SK-N-SH treated with all-trans-retinoic acid at 6 μM for 48 hours (cell line): ENCODE measurements around the gene IFT81.

ENCODE experiments used
- ATAC-seq: fragments of 200-7000 bp; cut with Tn5 transposase; 3 replicates; pipeline ENCODE4 v1.9.1; 2020; ENCODE audit warnings: mild to moderate bottlenecking, moderate library complexity
- BACH2 ChIP-seq: fragments of 250-450 bp; sonication (Bioruptor Pico); IDR thresholded peaks from 2 replicates; pipeline ENCODE4 v1.9.0; 2021; ENCODE audit warnings: mild to moderate bottlenecking, borderline replicate concordance
- CSDC2 ChIP-seq: fragments of 250-450 bp; sonication (Bioruptor Pico); IDR thresholded peaks from 2 replicates; pipeline ENCODE4 v1.5.0; 2020; ENCODE audit warnings: mild to moderate bottlenecking, moderate library complexity
- ESRRG ChIP-seq: fragments of 250-450 bp; sonication (Bioruptor Pico); IDR thresholded peaks from 2 replicates; pipeline ENCODE4 v1.6.1; 2021; ENCODE audit warnings: mild to moderate bottlenecking
- GLIS3 ChIP-seq: fragments of 250-450 bp; sonication (Bioruptor Pico); IDR thresholded peaks from 2 replicates; pipeline ENCODE4 v1.5.0; 2020; ENCODE audit warnings: mild to moderate bottlenecking, moderate library complexity
- ISL1 ChIP-seq: fragments of 250-450 bp; sonication (Bioruptor Pico); IDR thresholded peaks from 2 replicates; pipeline ENCODE4 v2.1.2; 2022; ENCODE audit warnings: mild to moderate bottlenecking, moderate library complexity
- OSR1 ChIP-seq: fragments of 250-450 bp; sonication (Bioruptor Pico); IDR thresholded peaks from 2 replicates; pipeline ENCODE4 v1.8.0; 2022; ENCODE audit warnings: moderate library complexity, mild to moderate bottlenecking, inconsistent platforms
- RARB ChIP-seq: fragments of 250-450 bp; sonication (Bioruptor Pico); IDR thresholded peaks from 2 replicates; pipeline ENCODE4 v1.8.0; 2021; ENCODE audit warnings: mild to moderate bottlenecking, moderate library complexity
- SNAI2 ChIP-seq: fragments of 250-450 bp; sonication (Bioruptor Pico); IDR thresholded peaks from 2 replicates; pipeline ENCODE4 v1.5.0; 2020; ENCODE audit warnings: mild to moderate bottlenecking, moderate library complexity
- TCF4 ChIP-seq: fragments of 250-450 bp; sonication (Bioruptor Pico); IDR thresholded peaks from 2 replicates; pipeline ENCODE4 v1.8.0; 2021; ENCODE audit warnings: mild to moderate bottlenecking, moderate library complexity, borderline replicate concordance
- TOX ChIP-seq: fragments of 250-450 bp; sonication (Bioruptor Pico); IDR thresholded peaks from 2 replicates; pipeline ENCODE4 v1.8.0; 2021; ENCODE audit warnings: mild to moderate bottlenecking, moderate library complexity, borderline replicate concordance
- TSHZ2 ChIP-seq: fragments of 250-450 bp; sonication (Bioruptor Pico); IDR thresholded peaks from 2 replicates; pipeline ENCODE4 v1.5.0; 2020; ENCODE audit warnings: mild to moderate bottlenecking, moderate library complexity
- ZC3H10 ChIP-seq: fragments of 250-450 bp; sonication (Bioruptor Pico); IDR thresholded peaks from 2 replicates; pipeline ENCODE4 v1.5.1; 2021; ENCODE audit warnings: mild to moderate bottlenecking, moderate library complexity
- ZFP3 ChIP-seq: fragments of 250-450 bp; sonication (Bioruptor Pico); IDR thresholded peaks from 2 replicates; pipeline ENCODE4 v1.5.0; 2020; ENCODE audit warnings: mild to moderate bottlenecking, moderate library complexity
- ZFP30 ChIP-seq: fragments of 450-650 bp; formaldehyde crosslinking; IDR thresholded peaks from 2 replicates; pipeline ENCODE4 v1.5.0; 2022; ENCODE audit warnings: mild to moderate bottlenecking, moderate library complexity
- ZNF565 ChIP-seq: fragments of 450-650 bp; formaldehyde crosslinking; conservative IDR thresholded peaks from 2 replicates; pipeline ENCODE4 v1.5.0; 2020; ENCODE audit warnings: low read depth, mild to moderate bottlenecking, moderate library complexity
- ZNF8 ChIP-seq: fragments of 450-650 bp; formaldehyde crosslinking; IDR thresholded peaks from 2 replicates; pipeline ENCODE4 v1.5.0; 2020; ENCODE audit warnings: mild to moderate bottlenecking, moderate library complexity
- TF ChIP-seq, protein P1 (sequence below): fragments of 250-450 bp; sonication (Bioruptor Pico); IDR thresholded peaks from 2 replicates; pipeline ENCODE4 v1.8.0; 2020; ENCODE audit warnings: mild to moderate bottlenecking, moderate library complexity, borderline replicate concordance
- TF ChIP-seq, protein P2 (sequence below): fragments of 250-450 bp; sonication (Bioruptor Pico); IDR thresholded peaks from 2 replicates; pipeline ENCODE4 v1.8.0; 2021; ENCODE audit warnings: low read depth, mild to moderate bottlenecking, moderate library complexity, borderline replicate concordance
- TF ChIP-seq, protein P3 (sequence below): fragments of 250-450 bp; sonication (Bioruptor Pico); IDR thresholded peaks from 2 replicates; pipeline ENCODE4 v1.5.1; 2021; ENCODE audit warnings: mild to moderate bottlenecking, moderate library complexity

IFT81 gene

DNA sequence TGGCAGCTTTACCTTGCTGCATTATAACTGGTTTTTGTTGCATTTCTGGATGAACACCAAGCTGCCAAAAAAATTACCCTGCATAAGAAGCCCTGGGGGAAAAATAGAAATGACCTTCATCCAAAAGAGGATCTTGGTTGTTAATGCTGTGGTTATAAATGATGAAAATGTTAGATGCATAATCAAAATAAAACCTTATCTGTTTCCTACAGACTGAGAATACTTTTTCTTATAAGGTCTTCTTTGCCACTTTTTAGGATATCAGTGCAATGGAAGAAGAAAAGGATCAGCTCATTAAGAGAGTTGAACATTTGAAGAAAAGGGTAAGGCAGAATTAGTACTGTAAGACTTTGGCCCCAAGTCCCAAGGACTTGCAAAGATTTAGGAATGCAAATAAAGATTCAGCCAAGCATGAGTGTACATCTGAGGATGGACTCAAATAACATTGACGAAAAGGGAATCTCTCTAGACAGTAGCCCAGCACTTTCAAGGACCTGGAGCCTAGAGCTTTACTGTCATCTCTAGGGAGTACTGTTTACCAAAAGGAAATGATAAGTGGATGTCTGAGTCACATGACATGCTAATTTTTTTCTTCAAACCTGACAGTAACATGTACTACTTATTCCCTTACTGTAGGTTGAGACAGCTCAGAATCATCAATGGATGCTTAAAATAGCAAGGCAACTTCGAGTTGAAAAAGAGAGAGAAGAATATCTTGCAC lies 10.7 kb downstream of the IFT81 start:
- ATAC-seq, result no peak
- TF ChIP-seq, protein P1, sequence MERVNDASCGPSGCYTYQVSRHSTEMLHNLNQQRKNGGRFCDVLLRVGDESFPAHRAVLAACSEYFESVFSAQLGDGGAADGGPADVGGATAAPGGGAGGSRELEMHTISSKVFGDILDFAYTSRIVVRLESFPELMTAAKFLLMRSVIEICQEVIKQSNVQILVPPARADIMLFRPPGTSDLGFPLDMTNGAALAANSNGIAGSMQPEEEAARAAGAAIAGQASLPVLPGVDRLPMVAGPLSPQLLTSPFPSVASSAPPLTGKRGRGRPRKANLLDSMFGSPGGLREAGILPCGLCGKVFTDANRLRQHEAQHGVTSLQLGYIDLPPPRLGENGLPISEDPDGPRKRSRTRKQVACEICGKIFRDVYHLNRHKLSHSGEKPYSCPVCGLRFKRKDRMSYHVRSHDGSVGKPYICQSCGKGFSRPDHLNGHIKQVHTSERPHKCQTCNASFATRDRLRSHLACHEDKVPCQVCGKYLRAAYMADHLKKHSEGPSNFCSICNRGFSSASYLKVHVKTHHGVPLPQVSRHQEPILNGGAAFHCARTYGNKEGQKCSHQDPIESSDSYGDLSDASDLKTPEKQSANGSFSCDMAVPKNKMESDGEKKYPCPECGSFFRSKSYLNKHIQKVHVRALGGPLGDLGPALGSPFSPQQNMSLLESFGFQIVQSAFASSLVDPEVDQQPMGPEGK (CRISPR knock-in tag), result no peak
- TF ChIP-seq ZFP30 (CRISPR knock-in tag) (no peak), RARB (no peak), OSR1 (no peak), TSHZ2 (no peak)

- no peak for TF ChIP-seq GLIS3
- TF ChIP-seq SNAI2 (CRISPR knock-in tag), result no peak
- TF ChIP-seq TSHZ2, result no peak
- no peak for TF ChIP-seq ZC3H10 (CRISPR knock-in tag)
- TF ChIP-seq, protein P2, sequence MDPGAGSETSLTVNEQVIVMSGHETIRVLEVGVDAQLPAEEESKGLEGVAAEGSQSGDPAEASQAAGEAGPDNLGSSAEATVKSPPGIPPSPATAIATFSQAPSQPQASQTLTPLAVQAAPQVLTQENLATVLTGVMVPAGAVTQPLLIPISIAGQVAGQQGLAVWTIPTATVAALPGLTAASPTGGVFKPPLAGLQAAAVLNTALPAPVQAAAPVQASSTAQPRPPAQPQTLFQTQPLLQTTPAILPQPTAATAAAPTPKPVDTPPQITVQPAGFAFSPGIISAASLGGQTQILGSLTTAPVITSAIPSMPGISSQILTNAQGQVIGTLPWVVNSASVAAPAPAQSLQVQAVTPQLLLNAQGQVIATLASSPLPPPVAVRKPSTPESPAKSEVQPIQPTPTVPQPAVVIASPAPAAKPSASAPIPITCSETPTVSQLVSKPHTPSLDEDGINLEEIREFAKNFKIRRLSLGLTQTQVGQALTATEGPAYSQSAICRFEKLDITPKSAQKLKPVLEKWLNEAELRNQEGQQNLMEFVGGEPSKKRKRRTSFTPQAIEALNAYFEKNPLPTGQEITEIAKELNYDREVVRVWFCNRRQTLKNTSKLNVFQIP, result no peak
- no peak for TF ChIP-seq ZNF565
- no peak for TF ChIP-seq TOX
- no peak for TF ChIP-seq ZFP3 (CRISPR knock-in tag)
- no peak for TF ChIP-seq BACH2 (CRISPR knock-in tag)
- TF ChIP-seq ZNF8 (CRISPR knock-in tag), result no peak
- no peak for TF ChIP-seq RARB
- no peak for ATAC-seq
Measured at GRCh38 chr12:110135806-110136205, 11.6 kb downstream of the IFT81 start.

DNA sequence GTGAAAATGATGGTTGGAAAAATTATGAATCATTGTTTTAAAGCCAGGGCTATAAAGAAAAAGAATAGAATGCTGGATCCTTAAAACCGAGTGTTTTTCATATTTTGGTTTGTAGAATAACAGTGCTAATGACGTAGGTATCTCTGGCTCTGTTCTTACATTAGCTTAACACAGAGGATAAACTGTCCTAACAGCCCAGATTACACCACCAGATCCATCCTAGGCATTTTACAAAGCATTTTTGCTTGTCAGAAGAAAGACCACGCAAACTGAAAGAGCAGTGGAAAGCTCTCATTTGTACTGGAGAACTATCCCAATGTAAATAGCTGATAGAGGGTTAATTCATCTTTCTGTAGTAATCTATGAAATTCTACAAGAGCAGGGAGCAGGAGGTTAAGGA lies 13.6 kb downstream of the IFT81 start:
- TF ChIP-seq ZNF565 (no peak), ESRRG (CRISPR knock-in tag) (no peak), ZNF8 (CRISPR knock-in tag) (no peak), ZC3H10 (CRISPR knock-in tag) (no peak), TCF4 (no peak), ZFP3 (CRISPR knock-in tag) (no peak), CSDC2 (CRISPR knock-in tag) (no peak), ZFP30 (CRISPR knock-in tag) (no peak), ISL1 (CRISPR knock-in tag) (no peak), BACH2 (CRISPR knock-in tag) (no peak), RARB (no peak), TOX (no peak), TSHZ2 (no peak)
- TF ChIP-seq, protein P2, result no peak
- TF ChIP-seq, protein P1 (CRISPR knock-in tag), result no peak
- TF ChIP-seq, protein P3, sequence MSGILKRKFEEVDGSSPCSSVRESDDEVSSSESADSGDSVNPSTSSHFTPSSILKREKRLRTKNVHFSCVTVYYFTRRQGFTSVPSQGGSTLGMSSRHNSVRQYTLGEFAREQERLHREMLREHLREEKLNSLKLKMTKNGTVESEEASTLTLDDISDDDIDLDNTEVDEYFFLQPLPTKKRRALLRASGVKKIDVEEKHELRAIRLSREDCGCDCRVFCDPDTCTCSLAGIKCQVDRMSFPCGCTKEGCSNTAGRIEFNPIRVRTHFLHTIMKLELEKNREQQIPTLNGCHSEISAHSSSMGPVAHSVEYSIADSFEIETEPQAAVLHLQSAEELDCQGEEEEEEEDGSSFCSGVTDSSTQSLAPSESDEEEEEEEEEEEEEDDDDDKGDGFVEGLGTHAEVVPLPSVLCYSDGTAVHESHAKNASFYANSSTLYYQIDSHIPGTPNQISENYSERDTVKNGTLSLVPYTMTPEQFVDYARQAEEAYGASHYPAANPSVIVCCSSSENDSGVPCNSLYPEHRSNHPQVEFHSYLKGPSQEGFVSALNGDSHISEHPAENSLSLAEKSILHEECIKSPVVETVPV (CRISPR knock-in tag), result no peak
- no peak for ATAC-seq
